WTC11 (cell line): Measurements from ENCODE around the gene C11orf65. TPM values are rescaled to one million over a fixed set of nuclear protein-coding genes. Genes with fewer than 3 reads are reported as not detected.

Experiments
- ATAC-seq: fragments of 200-7000 bp; cut with Tn5 transposase; 2 replicates; pipeline ENCODE4 v1.10.0; 2021; ENCODE audit warnings: mild to moderate bottlenecking, moderate library complexity
- CTCF ChIA-PET: fragments of 300-600 bp; sonication (Branson Sonifier 250); formaldehyde crosslinking; loops from one replicate; lab custom pipeline; 2021; ENCODE audit warnings: antibody characterized with exemption; lab: Charles Lee
- POLR2A ChIA-PET: fragments of 350-600 bp; sonication (Branson Sonifier 250); formaldehyde crosslinking; loops from one replicate; lab custom pipeline; 2021; ENCODE audit warnings: antibody characterized with exemption; lab: Charles Lee
- DNase-seq: peaks from one replicate; pipeline ENCODE4 v3.0.0; 2021; ENCODE audit warnings: low spot score
- H3K27ac Mint-ChIP-seq: 2 replicates; pipeline ENCODE4 v1.8.0; 2021; ENCODE audit warnings: mixed read lengths
- H3K27me3 Mint-ChIP-seq: 2 replicates; pipeline ENCODE4 v1.8.0; 2021; ENCODE audit warnings: low read depth, mild to moderate bottlenecking, moderate library complexity, mixed read lengths
- H3K36me3 Mint-ChIP-seq: 2 replicates; pipeline ENCODE4 v1.8.0; 2021; ENCODE audit warnings: mixed read lengths
- H3K4me1 Mint-ChIP-seq: 2 replicates; pipeline ENCODE4 v1.8.0; 2022; ENCODE audit warnings: mixed read lengths
- H3K4me3 Mint-ChIP-seq: 2 replicates; pipeline ENCODE4 v1.8.0; 2021; ENCODE audit warnings: mild to moderate bottlenecking, moderate library complexity, mixed read lengths
- H3K9me3 Mint-ChIP-seq: 2 replicates; pipeline ENCODE4 v1.8.0; 2021; ENCODE audit warnings: mixed read lengths
- CBFB ChIP-seq: sonication (generic); formaldehyde crosslinking; IDR thresholded peaks from 2 replicates; pipeline ENCODE4 v1.8.1; 2022; ENCODE audit warnings: mild to moderate bottlenecking, low read depth, missing genetic modification reagents
- ETV6 ChIP-seq: sonication (generic); formaldehyde crosslinking; IDR thresholded peaks from 2 replicates; pipeline ENCODE4 v1.8.1; 2022; ENCODE audit warnings: mild to moderate bottlenecking, missing genetic modification reagents
- FOXK1 ChIP-seq: sonication (generic); formaldehyde crosslinking; IDR thresholded peaks from 2 replicates; pipeline ENCODE4 v1.8.0; 2022; ENCODE audit warnings: mild to moderate bottlenecking, moderate library complexity, missing genetic modification reagents
- GRHL2 ChIP-seq: fragments of 250-450 bp; sonication (Bioruptor Pico); IDR thresholded peaks from 2 replicates; pipeline ENCODE4 v1.8.0; 2022; ENCODE audit warnings: mild to moderate bottlenecking, moderate library complexity; ENCODE audit not compliant: insufficient replicate concordance, severe bottlenecking
- KAT7 ChIP-seq: sonication (generic); formaldehyde crosslinking; IDR thresholded peaks from 2 replicates; pipeline ENCODE4 v1.8.1; 2023; ENCODE audit warnings: missing genetic modification reagents, mild to moderate bottlenecking, borderline replicate concordance
- NFATC4 ChIP-seq: fragments of 250-450 bp; sonication (Bioruptor Pico); IDR thresholded peaks from 2 replicates; pipeline ENCODE4 v1.9.0; 2021; ENCODE audit warnings: mild to moderate bottlenecking
- RELA ChIP-seq: sonication (generic); formaldehyde crosslinking; IDR thresholded peaks from 2 replicates; pipeline ENCODE4 v1.8.1; 2022; ENCODE audit warnings: missing genetic modification reagents, mild to moderate bottlenecking, borderline replicate concordance
- SP1 ChIP-seq: sonication (generic); formaldehyde crosslinking; conservative IDR thresholded peaks from 2 replicates; pipeline ENCODE4 v1.8.1; 2022; ENCODE audit warnings: missing genetic modification reagents
- TCF7 ChIP-seq: sonication (generic); formaldehyde crosslinking; IDR thresholded peaks from 2 replicates; pipeline ENCODE4 v1.8.0; 2022; ENCODE audit warnings: mild to moderate bottlenecking, low read depth, missing genetic modification reagents, moderate library complexity
- ZNF138 ChIP-seq: sonication (generic); formaldehyde crosslinking; conservative IDR thresholded peaks from 2 replicates; pipeline ENCODE4 v1.8.1; 2022; ENCODE audit warnings: mild to moderate bottlenecking, moderate library complexity, missing genetic modification reagents
- ZNF263 ChIP-seq: sonication (generic); formaldehyde crosslinking; IDR thresholded peaks from 2 replicates; pipeline ENCODE4 v1.8.1; 2022; ENCODE audit warnings: low read depth, mild to moderate bottlenecking, moderate library complexity, missing genetic modification reagents
- ZNF317 ChIP-seq: sonication (generic); formaldehyde crosslinking; IDR thresholded peaks from 2 replicates; pipeline ENCODE4 v1.8.1; 2023; ENCODE audit warnings: low read depth, mild to moderate bottlenecking, moderate library complexity, missing genetic modification reagents, borderline replicate concordance
- total RNA-seq: library from RNA; stranded (reverse); gene quantifications from 3 replicates; pipeline ENCODE4 v1.2.3, GENCODE V29; 2021
- TF ChIP-seq, protein P1 (sequence below): sonication (generic); formaldehyde crosslinking; IDR thresholded peaks from 2 replicates; pipeline ENCODE4 v1.8.1; 2023; ENCODE audit warnings: mild to moderate bottlenecking, moderate library complexity, missing genetic modification reagents
- TF ChIP-seq, protein P2 (sequence below): sonication (generic); formaldehyde crosslinking; IDR thresholded peaks from 2 replicates; pipeline ENCODE4 v1.8.0; 2022; ENCODE audit warnings: mild to moderate bottlenecking, missing genetic modification reagents
- TF ChIP-seq, protein P3 (sequence below): sonication (generic); formaldehyde crosslinking; IDR thresholded peaks from 2 replicates; pipeline ENCODE4 v1.8.0; 2023; ENCODE audit warnings: mild to moderate bottlenecking, missing genetic modification reagents
- TF ChIP-seq, protein P4 (sequence below): fragments of 250-450 bp; sonication (Bioruptor Pico); IDR thresholded peaks from 2 replicates; pipeline ENCODE4 v1.9.0; 2021; ENCODE audit warnings: mild to moderate bottlenecking, borderline replicate concordance
- TF ChIP-seq, protein P5 (sequence below): fragments of 250-450 bp; sonication (Bioruptor Pico); IDR thresholded peaks from 2 replicates; pipeline ENCODE4 v1.8.0; 2021; ENCODE audit warnings: mild to moderate bottlenecking
- TF ChIP-seq, protein P6 (sequence below): sonication (generic); formaldehyde crosslinking; IDR thresholded peaks from 2 replicates; pipeline ENCODE4 v1.8.0; 2022; ENCODE audit warnings: missing genetic modification reagents

C11orf65 gene
- total RNA-seq, 1 experiment from 2014 or later = 0.83 TPM

DNA sequence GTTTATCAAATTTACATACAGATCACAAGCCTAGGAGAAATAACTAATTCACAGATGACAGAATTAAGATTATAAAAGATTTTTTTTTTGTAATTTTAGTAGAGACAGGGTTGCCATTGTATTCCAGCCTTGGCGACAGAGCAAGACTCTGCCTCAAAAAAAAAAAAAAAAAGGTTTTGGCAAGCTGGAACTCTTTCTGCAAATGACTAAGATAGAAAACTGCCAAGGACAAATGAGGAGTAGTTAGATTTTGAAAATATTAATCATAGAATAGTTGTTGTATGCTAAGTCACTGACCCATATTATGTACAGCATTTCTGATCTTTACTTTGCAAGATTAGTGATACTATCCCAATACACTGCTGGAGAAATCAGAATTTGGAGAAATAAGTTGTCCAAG, 99.2 kb downstream of the C11orf65 start (continued):
- TF ChIP-seq, protein P1, sequence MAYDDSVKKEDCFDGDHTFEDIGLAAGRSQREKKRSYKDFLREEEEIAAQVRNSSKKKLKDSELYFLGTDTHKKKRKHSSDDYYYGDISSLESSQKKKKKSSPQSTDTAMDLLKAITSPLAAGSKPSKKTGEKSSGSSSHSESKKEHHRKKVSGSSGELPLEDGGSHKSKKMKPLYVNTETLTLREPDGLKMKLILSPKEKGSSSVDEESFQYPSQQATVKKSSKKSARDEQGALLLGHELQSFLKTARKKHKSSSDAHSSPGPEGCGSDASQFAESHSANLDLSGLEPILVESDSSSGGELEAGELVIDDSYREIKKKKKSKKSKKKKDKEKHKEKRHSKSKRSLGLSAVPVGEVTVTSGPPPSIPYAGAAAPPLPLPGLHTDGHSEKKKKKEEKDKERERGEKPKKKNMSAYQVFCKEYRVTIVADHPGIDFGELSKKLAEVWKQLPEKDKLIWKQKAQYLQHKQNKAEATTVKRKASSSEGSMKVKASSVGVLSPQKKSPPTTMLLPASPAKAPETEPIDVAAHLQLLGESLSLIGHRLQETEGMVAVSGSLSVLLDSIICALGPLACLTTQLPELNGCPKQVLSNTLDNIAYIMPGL = no peak
- no peak for TF ChIP-seq GRHL2 (CRISPR knock-in tag)
- no peak for TF ChIP-seq ETV6 (CRISPR knock-in tag)
- TF ChIP-seq, protein P2, sequence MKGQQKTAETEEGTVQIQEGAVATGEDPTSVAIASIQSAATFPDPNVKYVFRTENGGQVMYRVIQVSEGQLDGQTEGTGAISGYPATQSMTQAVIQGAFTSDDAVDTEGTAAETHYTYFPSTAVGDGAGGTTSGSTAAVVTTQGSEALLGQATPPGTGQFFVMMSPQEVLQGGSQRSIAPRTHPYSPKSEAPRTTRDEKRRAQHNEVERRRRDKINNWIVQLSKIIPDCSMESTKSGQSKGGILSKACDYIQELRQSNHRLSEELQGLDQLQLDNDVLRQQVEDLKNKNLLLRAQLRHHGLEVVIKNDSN (CRISPR knock-in tag) = no peak
- no peak for TF ChIP-seq ZNF138
- no peak for TF ChIP-seq SP1 (CRISPR knock-in tag)
- no peak for TF ChIP-seq TCF7 (CRISPR knock-in tag)

DNA sequence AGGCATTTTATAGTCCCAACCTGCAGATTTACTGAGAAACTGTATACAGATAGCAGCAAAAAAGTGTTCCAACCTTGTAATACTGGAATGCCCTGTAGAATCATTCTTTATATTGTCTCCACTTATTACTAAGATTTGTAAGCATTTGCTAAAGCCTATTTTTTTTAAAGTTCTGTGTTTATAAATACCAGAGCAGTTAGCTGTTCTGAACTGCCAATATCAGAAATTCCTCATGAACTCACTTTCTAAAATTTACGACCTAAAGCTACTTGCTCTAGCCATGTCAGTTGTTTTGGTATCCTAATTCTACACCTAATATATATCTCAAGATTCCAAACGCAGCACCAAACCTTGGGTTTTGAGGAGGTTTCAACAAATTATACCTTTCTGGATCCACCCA, 103.2 kb downstream of the C11orf65 start:
- Mint-ChIP-seq H3K4me3 (no peak overlapping the region), H3K27me3 (no peaks in the 10 kb centered on the region), H3K36me3 (peaks cover 19% of the 10 kb centered on the region), H3K27ac (no peak overlapping the region), H3K4me1 (no peaks in the 10 kb centered on the region), H3K9me3 (peaks cover 6% of the 10 kb centered on the region)
- ATAC-seq (no peak), DNase-seq (no peak)
- ChIA-PET CTCF (no interaction called here), POLR2A (no interaction called here)
- TF ChIP-seq, protein P3, sequence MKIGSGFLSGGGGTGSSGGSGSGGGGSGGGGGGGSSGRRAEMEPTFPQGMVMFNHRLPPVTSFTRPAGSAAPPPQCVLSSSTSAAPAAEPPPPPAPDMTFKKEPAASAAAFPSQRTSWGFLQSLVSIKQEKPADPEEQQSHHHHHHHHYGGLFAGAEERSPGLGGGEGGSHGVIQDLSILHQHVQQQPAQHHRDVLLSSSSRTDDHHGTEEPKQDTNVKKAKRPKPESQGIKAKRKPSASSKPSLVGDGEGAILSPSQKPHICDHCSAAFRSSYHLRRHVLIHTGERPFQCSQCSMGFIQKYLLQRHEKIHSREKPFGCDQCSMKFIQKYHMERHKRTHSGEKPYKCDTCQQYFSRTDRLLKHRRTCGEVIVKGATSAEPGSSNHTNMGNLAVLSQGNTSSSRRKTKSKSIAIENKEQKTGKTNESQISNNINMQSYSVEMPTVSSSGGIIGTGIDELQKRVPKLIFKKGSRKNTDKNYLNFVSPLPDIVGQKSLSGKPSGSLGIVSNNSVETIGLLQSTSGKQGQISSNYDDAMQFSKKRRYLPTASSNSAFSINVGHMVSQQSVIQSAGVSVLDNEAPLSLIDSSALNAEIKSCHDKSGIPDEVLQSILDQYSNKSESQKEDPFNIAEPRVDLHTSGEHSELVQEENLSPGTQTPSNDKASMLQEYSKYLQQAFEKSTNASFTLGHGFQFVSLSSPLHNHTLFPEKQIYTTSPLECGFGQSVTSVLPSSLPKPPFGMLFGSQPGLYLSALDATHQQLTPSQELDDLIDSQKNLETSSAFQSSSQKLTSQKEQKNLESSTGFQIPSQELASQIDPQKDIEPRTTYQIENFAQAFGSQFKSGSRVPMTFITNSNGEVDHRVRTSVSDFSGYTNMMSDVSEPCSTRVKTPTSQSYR = no peak
- no peak for TF ChIP-seq ZNF317 (CRISPR knock-in tag)
- TF ChIP-seq, protein P4, sequence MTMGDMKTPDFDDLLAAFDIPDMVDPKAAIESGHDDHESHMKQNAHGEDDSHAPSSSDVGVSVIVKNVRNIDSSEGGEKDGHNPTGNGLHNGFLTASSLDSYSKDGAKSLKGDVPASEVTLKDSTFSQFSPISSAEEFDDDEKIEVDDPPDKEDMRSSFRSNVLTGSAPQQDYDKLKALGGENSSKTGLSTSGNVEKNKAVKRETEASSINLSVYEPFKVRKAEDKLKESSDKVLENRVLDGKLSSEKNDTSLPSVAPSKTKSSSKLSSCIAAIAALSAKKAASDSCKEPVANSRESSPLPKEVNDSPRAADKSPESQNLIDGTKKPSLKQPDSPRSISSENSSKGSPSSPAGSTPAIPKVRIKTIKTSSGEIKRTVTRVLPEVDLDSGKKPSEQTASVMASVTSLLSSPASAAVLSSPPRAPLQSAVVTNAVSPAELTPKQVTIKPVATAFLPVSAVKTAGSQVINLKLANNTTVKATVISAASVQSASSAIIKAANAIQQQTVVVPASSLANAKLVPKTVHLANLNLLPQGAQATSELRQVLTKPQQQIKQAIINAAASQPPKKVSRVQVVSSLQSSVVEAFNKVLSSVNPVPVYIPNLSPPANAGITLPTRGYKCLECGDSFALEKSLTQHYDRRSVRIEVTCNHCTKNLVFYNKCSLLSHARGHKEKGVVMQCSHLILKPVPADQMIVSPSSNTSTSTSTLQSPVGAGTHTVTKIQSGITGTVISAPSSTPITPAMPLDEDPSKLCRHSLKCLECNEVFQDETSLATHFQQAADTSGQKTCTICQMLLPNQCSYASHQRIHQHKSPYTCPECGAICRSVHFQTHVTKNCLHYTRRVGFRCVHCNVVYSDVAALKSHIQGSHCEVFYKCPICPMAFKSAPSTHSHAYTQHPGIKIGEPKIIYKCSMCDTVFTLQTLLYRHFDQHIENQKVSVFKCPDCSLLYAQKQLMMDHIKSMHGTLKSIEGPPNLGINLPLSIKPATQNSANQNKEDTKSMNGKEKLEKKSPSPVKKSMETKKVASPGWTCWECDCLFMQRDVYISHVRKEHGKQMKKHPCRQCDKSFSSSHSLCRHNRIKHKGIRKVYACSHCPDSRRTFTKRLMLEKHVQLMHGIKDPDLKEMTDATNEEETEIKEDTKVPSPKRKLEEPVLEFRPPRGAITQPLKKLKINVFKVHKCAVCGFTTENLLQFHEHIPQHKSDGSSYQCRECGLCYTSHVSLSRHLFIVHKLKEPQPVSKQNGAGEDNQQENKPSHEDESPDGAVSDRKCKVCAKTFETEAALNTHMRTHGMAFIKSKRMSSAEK (CRISPR knock-in tag) = no peak
- TF ChIP-seq RELA = no peak
- TF ChIP-seq FOXK1 (CRISPR knock-in tag) = no peak
- TF ChIP-seq, protein P5, sequence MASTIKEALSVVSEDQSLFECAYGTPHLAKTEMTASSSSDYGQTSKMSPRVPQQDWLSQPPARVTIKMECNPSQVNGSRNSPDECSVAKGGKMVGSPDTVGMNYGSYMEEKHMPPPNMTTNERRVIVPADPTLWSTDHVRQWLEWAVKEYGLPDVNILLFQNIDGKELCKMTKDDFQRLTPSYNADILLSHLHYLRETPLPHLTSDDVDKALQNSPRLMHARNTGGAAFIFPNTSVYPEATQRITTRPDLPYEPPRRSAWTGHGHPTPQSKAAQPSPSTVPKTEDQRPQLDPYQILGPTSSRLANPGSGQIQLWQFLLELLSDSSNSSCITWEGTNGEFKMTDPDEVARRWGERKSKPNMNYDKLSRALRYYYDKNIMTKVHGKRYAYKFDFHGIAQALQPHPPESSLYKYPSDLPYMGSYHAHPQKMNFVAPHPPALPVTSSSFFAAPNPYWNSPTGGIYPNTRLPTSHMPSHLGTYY = no peak
- TF ChIP-seq NFATC4 (CRISPR knock-in tag) = no peak
- TF ChIP-seq GRHL2 (CRISPR knock-in tag) = no peak
- TF ChIP-seq, protein P6, sequence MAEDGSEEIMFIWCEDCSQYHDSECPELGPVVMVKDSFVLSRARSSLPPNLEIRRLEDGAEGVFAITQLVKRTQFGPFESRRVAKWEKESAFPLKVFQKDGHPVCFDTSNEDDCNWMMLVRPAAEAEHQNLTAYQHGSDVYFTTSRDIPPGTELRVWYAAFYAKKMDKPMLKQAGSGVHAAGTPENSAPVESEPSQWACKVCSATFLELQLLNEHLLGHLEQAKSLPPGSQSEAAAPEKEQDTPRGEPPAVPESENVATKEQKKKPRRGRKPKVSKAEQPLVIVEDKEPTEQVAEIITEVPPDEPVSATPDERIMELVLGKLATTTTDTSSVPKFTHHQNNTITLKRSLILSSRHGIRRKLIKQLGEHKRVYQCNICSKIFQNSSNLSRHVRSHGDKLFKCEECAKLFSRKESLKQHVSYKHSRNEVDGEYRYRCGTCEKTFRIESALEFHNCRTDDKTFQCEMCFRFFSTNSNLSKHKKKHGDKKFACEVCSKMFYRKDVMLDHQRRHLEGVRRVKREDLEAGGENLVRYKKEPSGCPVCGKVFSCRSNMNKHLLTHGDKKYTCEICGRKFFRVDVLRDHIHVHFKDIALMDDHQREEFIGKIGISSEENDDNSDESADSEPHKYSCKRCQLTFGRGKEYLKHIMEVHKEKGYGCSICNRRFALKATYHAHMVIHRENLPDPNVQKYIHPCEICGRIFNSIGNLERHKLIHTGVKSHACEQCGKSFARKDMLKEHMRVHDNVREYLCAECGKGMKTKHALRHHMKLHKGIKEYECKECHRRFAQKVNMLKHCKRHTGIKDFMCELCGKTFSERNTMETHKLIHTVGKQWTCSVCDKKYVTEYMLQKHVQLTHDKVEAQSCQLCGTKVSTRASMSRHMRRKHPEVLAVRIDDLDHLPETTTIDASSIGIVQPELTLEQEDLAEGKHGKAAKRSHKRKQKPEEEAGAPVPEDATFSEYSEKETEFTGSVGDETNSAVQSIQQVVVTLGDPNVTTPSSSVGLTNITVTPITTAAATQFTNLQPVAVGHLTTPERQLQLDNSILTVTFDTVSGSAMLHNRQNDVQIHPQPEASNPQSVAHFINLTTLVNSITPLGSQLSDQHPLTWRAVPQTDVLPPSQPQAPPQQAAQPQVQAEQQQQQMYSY (CRISPR knock-in tag) = no peak
- no peak for TF ChIP-seq ZNF263 (CRISPR knock-in tag)
- no peak for TF ChIP-seq KAT7 (CRISPR knock-in tag)
- no peak for TF ChIP-seq CBFB
